ENCODE data around the gene KDM4B. TPM values are rescaled to one million over a fixed set of nuclear protein-coding genes. Genes with fewer than 3 reads are reported as not detected.

Gene KDM4B
- total and polyA plus RNA-seq, 9 of the 15 experiments (the other 6 are each of a cell fraction or from before 2014, with no cell fraction given), result 0.21 to 29.9 (median 7.3) TPM

DNA sequence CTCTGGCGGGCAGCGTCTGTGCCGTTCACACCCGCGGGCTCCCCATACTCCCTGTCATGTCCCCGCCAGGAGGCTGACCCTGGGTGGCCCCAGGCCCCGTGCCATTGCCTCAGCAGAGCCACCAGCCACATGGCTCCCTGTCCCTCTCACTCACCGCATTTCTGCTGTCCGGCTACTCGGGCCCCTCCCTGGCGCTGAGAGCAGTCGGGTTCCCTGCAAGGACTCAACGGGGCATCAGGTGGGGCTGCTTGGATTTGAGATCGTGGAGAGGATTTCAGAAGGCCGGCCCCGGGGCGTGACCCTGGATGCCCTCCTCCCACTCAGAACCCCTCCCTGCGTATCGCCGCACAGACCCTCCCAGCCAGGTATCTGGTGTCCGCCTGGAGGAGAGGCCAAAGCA, 142.1 kb downstream of the KDM4B start:
- FAIRE-seq (no peak), DNase-seq (ENCODE audit: extremely low read depth in 1 of 4, low spot score in 3 of 4) (no peak), ATAC-seq (no peak)
- CTCF ChIA-PET (ENCODE audit: low intra/inter-chr PET ratio), result no interaction called here
- H4K20me1 ChIP-seq (replicated peaks; ENCODE audit: control insufficient read depth, insufficient read depth, low read length), result 0 out of 2 replicates have a peak, but pooled peaks cover 3% of the 10 kb centered on the region
- no peak overlapping the region for H3K4me2 ChIP-seq (ENCODE audit: insufficient read depth, low read length)
- H3K4me3 ChIP-seq, result no peak overlapping the region
- no TSS peak for BruUV-seq (replicated peaks)
- TF ChIP-seq HIVEP1 (CRISPR knock-in tag; IDR thresholded peaks at IDR 0.05), result no peak
- TF ChIP-seq POLR2G (IDR thresholded peaks at IDR 0.05; ENCODE audit: low read depth, low read length), result peak; percentile 35; the same call in 1 of the 2 replicates
- intact Hi-C loops (cut with micrococcal nuclease) (no loop called here), in situ Hi-C loops (cut with MboI) (no loop called here)
- no peak overlapping the region for H3K9ac ChIP-seq (ENCODE audit: insufficient read depth in 1 of 2, low read depth in 2 of 2, low read length in 2 of 2)
- no peak overlapping the region for H3K27ac ChIP-seq (ENCODE audit: extremely low read depth, low read depth, low read length)
- no peaks in the 10 kb centered on the region for H3K9me3 ChIP-seq (replicated peaks; ENCODE audit: control insufficient read depth, insufficient read depth, low read depth, low read length)
- H3K27me3 ChIP-seq (ENCODE audit: control insufficient read depth in 2 of 2, insufficient read depth in 2 of 2, low read length in 2 of 2), result no peaks in the 10 kb centered on the region
- peaks cover 23% of the 10 kb centered on the region; the same call in 1 of the 3 replicates for H3K36me3 ChIP-seq (ENCODE audit: control insufficient read depth, insufficient read depth, low read length)
- POLR2A ChIA-PET, result interaction anchor here (1.5 kb wide), 1 partner anchor 15 kb away, joined by 3 read pairs; no protein-coding TSS in a partner anchor
- no peaks in the 10 kb centered on the region for H3K9me1 ChIP-seq (ENCODE audit: control insufficient read depth, insufficient read depth, low read length)
- WGBS (ENCODE audit: insufficient coverage, low coverage, missing lambda C conversion rate), result 92% methylated on average over 15 of the region's 21 CpGs
- H2AFZ ChIP-seq (ENCODE audit: low read depth, low read length), result no peak overlapping the region
- H3K79me2 ChIP-seq (ENCODE audit: control insufficient read depth, insufficient read depth, low read length), result no peaks in the 10 kb centered on the region
- H3K4me1 ChIP-seq (replicated peaks in 1 of 2; ENCODE audit: control insufficient read depth in 2 of 2, insufficient read depth in 2 of 2, low read length in 2 of 2), result peaks cover 0 to 27% of the 10 kb centered on the region in 2 experiments; a peak in 2 of 5 replicates

GRCh38 chr19:5112175-5112574, 143.3 kb downstream of the KDM4B start:
- ChIA-PET CTCF (ENCODE audit: low intra/inter-chr PET ratio) (no interaction called here), POLR2A (interaction anchor here (0.9 kb wide), 1 partner anchor 21 kb away, joined by 3 read pairs; no protein-coding TSS in a partner anchor)
- Histone ChIP-seq H3K36me3 (ENCODE audit: control insufficient read depth, insufficient read depth, low read length) (peaks cover 23% of the 10 kb centered on the region; the same call in 1 of the 3 replicates), H3K27ac (ENCODE audit: extremely low read depth, low read depth, low read length) (no peak overlapping the region), H3K79me2 (ENCODE audit: control insufficient read depth, insufficient read depth, low read length) (no peaks in the 10 kb centered on the region), H4K20me1 (replicated peaks; ENCODE audit: control insufficient read depth, insufficient read depth, low read length) (0 out of 2 replicates have a peak, but pooled peaks cover 8% of the 10 kb centered on the region), H3K4me1 (replicated peaks in 1 of 2; ENCODE audit: control insufficient read depth in 2 of 2, insufficient read depth in 2 of 2, low read length in 2 of 2) (peaks cover 0 to 27% of the 10 kb centered on the region in 2 experiments; a peak in 2 of 5 replicates), H2AFZ (ENCODE audit: low read depth, low read length) (no peak overlapping the region), H3K9ac (ENCODE audit: insufficient read depth in 1 of 2, low read depth in 2 of 2, low read length in 2 of 2) (no peak overlapping the region), H3K27me3 (ENCODE audit: control insufficient read depth in 2 of 2, insufficient read depth in 2 of 2, low read length in 2 of 2) (no peaks in the 10 kb centered on the region), H3K9me3 (replicated peaks; ENCODE audit: control insufficient read depth, insufficient read depth, low read depth, low read length) (no peaks in the 10 kb centered on the region), H3K4me2 (ENCODE audit: insufficient read depth, low read length) (no peak overlapping the region), H3K9me1 (ENCODE audit: control insufficient read depth, insufficient read depth, low read length) (no peaks in the 10 kb centered on the region), H3K4me3 (no peak overlapping the region)
- in situ Hi-C loops (cut with MboI) (no loop called here), intact Hi-C loops (cut with micrococcal nuclease) (no loop called here)
- BruUV-seq (replicated peaks), result no TSS peak
- FAIRE-seq (no peak), DNase-seq (ENCODE audit: extremely low read depth in 1 of 4, low spot score in 3 of 4) (no peak), ATAC-seq (no peak)
- TF ChIP-seq TAL1 (IDR thresholded peaks at IDR 0.05) (no peak), TRIM25 (IDR thresholded peaks at IDR 0.05; ENCODE audit: borderline replicate concordance) (no peak), SRSF9 (IDR thresholded peaks at IDR 0.05; ENCODE audit: borderline replicate concordance, low read depth, low read length) (no peak), MIER1 (IDR thresholded peaks at IDR 0.05; ENCODE audit: low read depth) (no peak), PHF20 (IDR thresholded peaks at IDR 0.05; ENCODE audit: partially characterized antibody) (no peak)
- TF ChIP-seq, protein P1, sequence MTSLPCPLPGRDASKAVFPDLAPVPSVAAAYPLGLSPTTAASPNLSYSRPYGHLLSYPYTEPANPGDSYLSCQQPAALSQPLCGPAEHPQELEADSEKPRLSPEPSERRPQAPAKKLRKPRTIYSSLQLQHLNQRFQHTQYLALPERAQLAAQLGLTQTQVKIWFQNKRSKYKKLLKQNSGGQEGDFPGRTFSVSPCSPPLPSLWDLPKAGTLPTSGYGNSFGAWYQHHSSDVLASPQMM (CRISPR knock-in tag; IDR thresholded peaks at IDR 0.05), result no peak
- WGBS (ENCODE audit: insufficient coverage, low coverage, missing lambda C conversion rate), result 85% methylated on average over 6 of the region's 6 CpGs
